Measurements from ENCODE around the gene SDK2.

Gene SDK2

GRCh38 chr17:73633736-73634135 lies 10.5 kb downstream of the SDK2 start:
- Mint-ChIP-seq H3K27ac (no peak overlapping the region), H3K4me3 (no peak overlapping the region), H3K27me3 (no peaks in the 10 kb centered on the region), H3K36me3 (peaks cover 11% of the 10 kb centered on the region), H3K4me1 (peaks cover 21% of the 10 kb centered on the region), H3K9me3 (no peaks in the 10 kb centered on the region)
- ATAC-seq (ENCODE audit: low read depth): no peak
- no peak for DNase-seq (ENCODE audit: low spot score in 2 of 2)

GRCh38 chr17:73632513-73632912 lies 11.7 kb downstream of the SDK2 start:
- Mint-ChIP-seq H3K9me3 (no peaks in the 10 kb centered on the region), H3K27ac (no peak overlapping the region), H3K36me3 (peaks cover 4% of the 10 kb centered on the region), H3K4me1 (peaks cover 16% of the 10 kb centered on the region), H3K4me3 (no peak overlapping the region), H3K27me3 (no peaks in the 10 kb centered on the region)
- DNase-seq (ENCODE audit: low spot score in 2 of 2) (no peak), ATAC-seq (ENCODE audit: low read depth) (no peak)

GRCh38 chr17:73630965-73631595 lies 13.2 kb downstream of the SDK2 start:
- no peak overlapping the region for H3K27ac Mint-ChIP-seq
- H3K4me1 Mint-ChIP-seq: peaks cover 15% of the 10 kb centered on the region
- H3K36me3 Mint-ChIP-seq: peaks cover 3% of the 10 kb centered on the region
- H3K27me3 Mint-ChIP-seq: no peaks in the 10 kb centered on the region
- H3K9me3 Mint-ChIP-seq: no peaks in the 10 kb centered on the region
- no peak overlapping the region for H3K4me3 Mint-ChIP-seq
- DNase-seq (ENCODE audit: low spot score in 2 of 2) (no peak), ATAC-seq (ENCODE audit: low read depth) (no peak)

DNA sequence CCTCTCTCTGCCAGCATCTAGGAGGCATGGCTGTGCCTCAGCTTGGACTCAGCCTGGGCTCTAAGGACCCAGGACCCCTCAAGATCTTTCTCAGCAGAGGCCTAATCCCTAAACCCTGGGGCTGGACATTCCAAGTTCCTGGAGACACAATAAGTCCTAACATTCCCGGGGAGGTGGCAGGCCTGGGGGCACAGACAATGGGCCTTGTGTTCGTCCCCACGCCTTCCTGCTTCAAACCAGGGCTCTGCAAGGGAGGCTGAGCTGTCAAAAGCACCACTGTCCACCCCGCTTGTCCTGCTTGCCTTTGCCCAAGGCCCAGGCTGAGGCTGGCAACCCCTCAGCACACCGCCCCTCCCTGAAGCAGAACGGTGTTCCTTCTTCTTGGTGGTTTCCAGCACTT lies 13.7 kb downstream of the SDK2 start:
- ATAC-seq (ENCODE audit: low read depth) (no peak), DNase-seq (ENCODE audit: low spot score in 2 of 2) (no peak)
- peaks cover 2% of the 10 kb centered on the region for H3K36me3 Mint-ChIP-seq
- H3K27ac Mint-ChIP-seq: no peak overlapping the region
- no peaks in the 10 kb centered on the region for H3K9me3 Mint-ChIP-seq
- H3K4me1 Mint-ChIP-seq: peaks cover 15% of the 10 kb centered on the region
- no peak overlapping the region for H3K4me3 Mint-ChIP-seq
- H3K27me3 Mint-ChIP-seq: no peaks in the 10 kb centered on the region

DNA sequence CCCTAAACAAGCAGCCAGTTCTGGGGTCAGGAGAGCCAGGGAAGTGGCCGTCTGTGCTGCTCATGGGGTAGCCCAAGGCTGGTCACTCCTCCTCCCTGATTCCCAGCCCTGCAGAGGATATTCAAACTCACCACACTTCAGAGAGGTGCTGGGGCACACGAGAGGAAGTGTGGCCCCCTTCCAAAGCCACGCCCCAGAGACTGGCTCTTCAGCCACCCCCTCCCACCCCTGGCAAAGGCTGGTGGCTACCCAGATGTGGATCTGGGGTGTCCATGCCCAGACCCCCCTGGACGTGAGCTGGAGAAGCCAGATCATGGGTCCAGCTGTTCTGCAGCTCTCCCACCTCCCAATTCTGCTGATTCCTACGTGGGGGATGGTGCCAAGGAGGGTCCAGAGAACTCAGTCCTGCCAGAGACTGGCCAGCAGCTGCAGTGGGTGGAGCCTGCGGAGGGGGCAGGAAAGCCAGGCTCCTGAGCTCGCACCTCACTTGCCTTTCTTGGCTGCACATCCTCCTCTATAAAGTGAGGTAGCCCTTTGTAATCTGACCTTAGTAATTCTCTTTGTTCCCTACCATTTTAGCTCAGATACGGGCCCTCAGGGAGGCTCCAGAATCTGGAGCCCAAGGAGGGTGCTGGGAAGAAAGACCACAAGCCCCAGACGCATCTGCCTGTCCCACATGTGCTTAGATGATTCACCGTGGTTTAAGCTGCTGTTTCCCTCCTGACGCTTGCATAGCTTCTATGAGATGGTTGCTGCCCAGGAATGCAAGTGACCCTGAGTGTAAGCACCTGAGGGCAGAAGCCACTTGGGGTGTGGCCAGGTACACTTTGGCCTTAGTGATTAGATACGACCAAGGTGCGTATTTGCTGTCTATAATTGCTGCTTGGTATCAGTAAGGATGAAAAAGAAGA lies 15.3 kb downstream of the SDK2 start:
- Mint-ChIP-seq H3K27ac (no peak overlapping the region), H3K4me1 (peaks cover 20% of the 10 kb centered on the region), H3K27me3 (no peaks in the 10 kb centered on the region), H3K9me3 (no peaks in the 10 kb centered on the region), H3K36me3 (peaks cover 2% of the 10 kb centered on the region), H3K4me3 (no peak overlapping the region)
- no peak for DNase-seq (ENCODE audit: low spot score in 2 of 2)
- ATAC-seq (ENCODE audit: low read depth): no peak

DNA sequence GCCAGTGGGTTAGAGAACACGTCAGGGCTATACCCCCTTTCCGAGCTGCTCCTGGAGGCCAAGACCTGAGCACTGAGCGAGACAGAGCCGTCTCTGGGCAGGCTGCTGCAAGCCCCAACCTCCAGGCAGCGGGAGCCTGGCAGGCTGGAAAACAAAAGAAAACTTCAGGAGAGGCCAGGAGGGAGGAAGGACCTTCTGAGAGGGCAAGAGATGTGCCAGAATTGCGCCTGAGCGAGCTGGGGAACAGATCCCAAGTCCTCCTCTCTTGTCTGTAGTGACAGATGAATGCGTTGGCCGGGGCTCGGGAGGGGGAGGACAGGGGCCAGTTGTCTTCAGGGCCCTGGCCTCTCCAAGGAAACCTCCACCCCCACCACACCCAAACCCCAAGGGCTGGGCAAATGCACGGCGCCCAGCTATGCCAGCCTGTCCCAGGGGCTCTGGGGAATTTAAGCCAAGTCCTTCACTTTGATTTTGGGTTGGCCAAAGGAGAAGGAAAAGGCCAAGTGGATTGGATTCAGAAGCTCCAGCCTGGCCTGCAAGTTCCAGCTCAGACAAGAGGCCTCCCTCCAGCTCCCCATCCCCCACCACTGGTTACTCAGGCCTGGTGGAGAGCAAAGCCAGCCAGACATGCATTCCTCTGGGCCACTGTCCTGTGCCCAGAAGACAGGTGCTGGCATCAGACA lies 18.1 kb downstream of the SDK2 start:
- no peaks in the 10 kb centered on the region for H3K36me3 Mint-ChIP-seq
- no peak overlapping the region for H3K4me3 Mint-ChIP-seq
- no peak for DNase-seq (ENCODE audit: low spot score in 2 of 2)
- no peaks in the 10 kb centered on the region for H3K27me3 Mint-ChIP-seq
- no peaks in the 10 kb centered on the region for H3K9me3 Mint-ChIP-seq
- ATAC-seq (ENCODE audit: low read depth): no peak
- H3K4me1 Mint-ChIP-seq: peaks cover 26% of the 10 kb centered on the region
- no peak overlapping the region for H3K27ac Mint-ChIP-seq

DNA sequence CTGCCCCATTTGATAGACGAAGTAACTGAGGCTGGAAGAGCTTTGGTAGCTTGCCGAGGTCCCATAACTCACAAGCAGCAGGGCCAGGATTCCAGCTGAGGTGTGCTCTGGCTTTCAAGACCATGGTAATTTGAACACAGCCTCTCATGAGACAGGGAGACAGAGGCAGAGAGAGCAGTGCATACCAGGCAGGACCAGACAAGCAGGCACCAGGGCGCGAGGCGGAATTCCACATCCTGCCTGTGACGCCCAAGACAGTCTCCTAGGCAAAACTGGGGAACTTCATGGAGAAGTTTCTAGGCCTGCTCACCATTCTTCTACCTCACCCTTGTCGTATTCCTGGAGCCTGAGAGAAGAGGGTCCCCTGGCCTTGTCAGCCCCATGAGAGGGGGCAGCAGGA lies 19.2 kb downstream of the SDK2 start:
- no peak overlapping the region for H3K4me3 Mint-ChIP-seq
- no peaks in the 10 kb centered on the region for H3K27me3 Mint-ChIP-seq
- H3K36me3 Mint-ChIP-seq: no peaks in the 10 kb centered on the region
- peaks cover 32% of the 10 kb centered on the region for H3K4me1 Mint-ChIP-seq
- DNase-seq (ENCODE audit: low spot score in 2 of 2): no peak
- no peaks in the 10 kb centered on the region for H3K9me3 Mint-ChIP-seq
- H3K27ac Mint-ChIP-seq: no peak overlapping the region
- ATAC-seq (ENCODE audit: low read depth): no peak

DNA sequence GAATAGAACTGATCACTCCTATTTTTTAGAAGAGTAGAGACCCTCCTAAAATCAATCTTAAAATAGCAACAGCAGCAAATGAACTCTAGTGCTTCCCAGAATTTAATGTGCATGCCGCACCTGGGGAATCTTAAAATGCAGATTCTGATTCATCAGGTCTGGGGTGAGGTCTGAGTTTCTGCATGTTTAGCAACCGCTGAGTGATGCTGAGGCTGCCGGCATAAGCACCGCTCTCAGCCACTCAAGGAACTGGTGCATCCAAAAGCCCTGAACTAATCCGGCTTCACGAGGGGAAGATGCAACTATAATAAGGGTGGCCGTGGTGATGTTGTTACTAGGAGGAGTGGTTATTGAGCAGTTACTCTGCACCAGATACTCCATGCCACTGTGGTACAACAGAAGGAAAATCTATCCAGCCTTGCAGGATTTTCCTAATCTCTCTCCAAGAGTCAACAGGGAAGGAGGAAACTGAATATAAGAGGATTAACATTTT lies 19.7 kb downstream of the SDK2 start:
- Mint-ChIP-seq H3K4me3 (no peak overlapping the region), H3K9me3 (peaks cover under 1% of the 10 kb centered on the region), H3K27me3 (no peaks in the 10 kb centered on the region), H3K27ac (no peak overlapping the region), H3K36me3 (no peaks in the 10 kb centered on the region), H3K4me1 (peaks cover 34% of the 10 kb centered on the region)
- no peak for DNase-seq (ENCODE audit: low spot score in 2 of 2)
- no peak for ATAC-seq (ENCODE audit: low read depth)

DNA sequence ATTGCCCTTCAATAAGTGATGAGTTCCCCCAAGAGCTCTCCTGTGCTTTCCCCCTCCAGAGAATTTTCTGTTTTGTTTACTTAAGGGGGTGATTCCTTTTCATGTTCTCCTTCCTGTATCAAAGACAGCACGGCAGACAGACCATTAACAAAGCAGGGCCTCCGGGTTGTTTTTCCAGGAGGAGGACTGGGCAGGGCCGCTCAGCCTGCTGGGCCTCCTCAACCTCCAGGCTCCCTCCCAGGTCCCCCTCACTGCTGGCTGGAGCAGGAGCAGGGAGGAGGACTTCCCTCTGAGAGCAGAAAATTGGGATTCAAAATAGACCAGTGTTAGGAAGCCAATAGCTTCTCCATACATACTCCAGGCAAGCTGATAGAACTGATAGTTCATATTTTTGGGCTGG lies 20.4 kb downstream of the SDK2 start:
- peak overlapping the region; percentile 31 for H3K27ac Mint-ChIP-seq
- H3K4me1 Mint-ChIP-seq: peaks cover 31% of the 10 kb centered on the region
- no peak overlapping the region for H3K4me3 Mint-ChIP-seq

DNA sequence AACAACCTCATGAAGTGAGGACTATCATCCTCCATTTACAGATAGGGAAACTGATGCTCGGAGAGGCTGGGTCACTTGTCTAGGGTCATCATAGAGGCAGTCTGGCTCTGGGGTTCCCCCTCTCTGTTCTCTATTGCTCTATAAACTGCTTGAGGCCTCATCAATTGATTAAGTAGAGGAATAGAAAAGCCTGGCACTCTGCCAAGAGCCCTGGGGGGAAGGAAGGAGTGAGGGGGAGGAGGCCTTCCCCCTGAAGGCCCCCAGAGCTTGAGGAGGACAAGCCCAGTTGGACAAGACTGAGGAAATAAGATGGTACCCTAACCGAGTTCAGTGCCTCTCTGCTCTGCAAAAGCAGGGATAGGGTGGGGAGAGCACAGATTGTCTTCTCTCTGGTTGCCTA lies 21.0 kb downstream of the SDK2 start:
- H3K27me3 Mint-ChIP-seq: no peaks in the 10 kb centered on the region
- DNase-seq (ENCODE audit: low spot score in 2 of 2) (no peak), ATAC-seq (ENCODE audit: low read depth) (no peak)
- H3K36me3 Mint-ChIP-seq: peaks cover 5% of the 10 kb centered on the region
- H3K4me1 Mint-ChIP-seq: peaks cover 30% of the 10 kb centered on the region
- peaks cover 4% of the 10 kb centered on the region for H3K9me3 Mint-ChIP-seq
- H3K27ac Mint-ChIP-seq: peak overlapping the region; percentile 31
- H3K4me3 Mint-ChIP-seq: no peak overlapping the region

More for the DNA sequence above, 20.4 kb downstream of the SDK2 start:
- Mint-ChIP-seq H3K9me3 (peaks cover 4% of the 10 kb centered on the region), H3K36me3 (peaks cover 5% of the 10 kb centered on the region), H3K27me3 (no peaks in the 10 kb centered on the region)
- ATAC-seq (ENCODE audit: low read depth): no peak
- no peak for DNase-seq (ENCODE audit: low spot score in 2 of 2)

DNA sequence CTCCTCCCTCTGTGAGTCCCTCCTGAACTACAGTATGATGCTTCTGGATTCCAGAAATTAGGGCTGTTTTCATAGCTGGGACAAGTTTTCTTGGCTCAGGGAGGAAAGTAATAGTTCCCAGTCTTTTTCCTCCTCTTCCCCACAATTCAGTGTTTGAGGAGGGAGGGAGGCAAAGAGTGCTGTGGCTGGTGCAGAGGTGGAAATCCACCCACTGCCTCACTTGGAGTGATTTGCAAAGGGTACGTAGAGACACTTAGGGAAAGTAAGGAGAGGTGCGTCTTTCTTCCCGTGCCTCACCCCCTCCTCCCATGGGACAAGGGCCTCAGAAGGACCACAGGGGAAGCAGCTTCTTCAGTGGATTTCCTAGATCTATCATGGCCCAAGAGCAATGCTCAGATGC lies 21.9 kb downstream of the SDK2 start:
- Mint-ChIP-seq H3K4me1 (peaks cover 30% of the 10 kb centered on the region), H3K9me3 (peaks cover 4% of the 10 kb centered on the region), H3K27me3 (no peaks in the 10 kb centered on the region), H3K4me3 (no peak overlapping the region), H3K27ac (peak overlapping the region; percentile 31), H3K36me3 (peaks cover 5% of the 10 kb centered on the region)
- no peak for DNase-seq (ENCODE audit: low spot score in 2 of 2)
- ATAC-seq (ENCODE audit: low read depth): no peak

GRCh38 chr17:73621685-73622084 lies 22.6 kb downstream of the SDK2 start:
- Mint-ChIP-seq H3K27ac (no peak overlapping the region), H3K9me3 (peaks cover 4% of the 10 kb centered on the region), H3K4me1 (peaks cover 33% of the 10 kb centered on the region), H3K27me3 (no peaks in the 10 kb centered on the region), H3K4me3 (no peak overlapping the region), H3K36me3 (peaks cover 5% of the 10 kb centered on the region)
- ATAC-seq (ENCODE audit: low read depth): no peak
- DNase-seq (ENCODE audit: low spot score in 2 of 2): no peak

GRCh38 chr17:73620414-73620813 lies 23.8 kb downstream of the SDK2 start:
- Mint-ChIP-seq H3K9me3 (peaks cover 4% of the 10 kb centered on the region), H3K27ac (peak overlapping the region; percentile 9), H3K36me3 (peaks cover 6% of the 10 kb centered on the region), H3K27me3 (no peaks in the 10 kb centered on the region), H3K4me3 (no peak overlapping the region), H3K4me1 (peaks cover 43% of the 10 kb centered on the region)
- ATAC-seq (ENCODE audit: low read depth): peak; percentile 45
- no peak for DNase-seq (ENCODE audit: low spot score in 2 of 2)

GRCh38 chr17:73617501-73617900 lies 26.7 kb downstream of the SDK2 start:
- Mint-ChIP-seq H3K4me1 (peaks cover 33% of the 10 kb centered on the region), H3K9me3 (peaks cover 4% of the 10 kb centered on the region), H3K27me3 (peaks cover 1% of the 10 kb centered on the region), H3K4me3 (no peak overlapping the region), H3K36me3 (peaks cover 6% of the 10 kb centered on the region), H3K27ac (no peak overlapping the region)
- DNase-seq (ENCODE audit: low spot score in 2 of 2) (no peak), ATAC-seq (ENCODE audit: low read depth) (no peak)

All from memory B cell (primary cell).